Tibial nerve (tissue), 3 donors: Measurements from ENCODE around the gene BLOC1S1.

Experiments used
- CTCF ChIP-seq, 5 experiments: fragments of 200-600 bp in 3 of 5; fragments of 450-650 bp in 2 of 5; sonication (generic) in 3 of 5; IDR thresholded peaks; one replicate each; pipeline ENCODE4 v1.5.1; 2016 to 2019; ENCODE audit warnings: antibody characterized with exemption in 5 of 5, mild to moderate bottlenecking in 3 of 5, moderate library complexity in 2 of 5
- POLR2A ChIP-seq, 2 donors: fragments of 450-650 bp; IDR thresholded peaks; one replicate each; pipeline ENCODE4 v1.6.1; 2017; ENCODE audit warnings: antibody characterized with exemption in 2 of 2, mild to moderate bottlenecking in 2 of 2, moderate library complexity in 2 of 2

GRCh38 chr12:55741931-55742680, 26.3 kb downstream of the BLOC1S1 start:
- TF ChIP-seq CTCF (IDR thresholded peaks at IDR 0.05), result no peak
- no peak for TF ChIP-seq POLR2A (IDR thresholded peaks at IDR 0.05)
